HG03095 (cell line): ENCODE measurements around the gene NPAT.
A peak's percentile ranks its signal among the peaks of the same experiment; 100 is the strongest.
"Not testable (repeated sequence)": the region's sequence is repeated elsewhere in the genome, so short reads cannot be mapped to it uniquely, and the experiment has no call there.

Experiments
- ATAC-seq: cut with Tn5 transposase; IDR thresholded peaks from one replicate; pipeline ENCODE4 v1.9.1; 2021; ENCODE audit warnings: moderate library complexity; ENCODE audit not compliant: unreplicated experiment

Gene NPAT

GRCh38 chr11:108160970-108161566, 61.4 kb downstream of the NPAT start:
- ATAC-seq = peak; percentile 97

- ATAC-seq = no peak
These were observed 67.8 kb downstream of the NPAT start for GRCh38 chr11:108154591-108154990.

- no peak for ATAC-seq
These were observed 73.9 kb downstream of the NPAT start for GRCh38 chr11:108148556-108148955.

GRCh38 chr11:108147150-108147549, 75.3 kb downstream of the NPAT start:
- no peak for ATAC-seq

- ATAC-seq = no peak
These were observed 77.8 kb downstream of the NPAT start for GRCh38 chr11:108144615-108145014.

- no peak for ATAC-seq
These were observed 80.1 kb downstream of the NPAT start for GRCh38 chr11:108142304-108142703.

GRCh38 chr11:108137212-108137611, 85.2 kb downstream of the NPAT start:
- ATAC-seq = no peak

GRCh38 chr11:108135845-108136544, 86.4 kb downstream of the NPAT start:
- ATAC-seq = no peak

- ATAC-seq = not testable (repeated sequence)
These were observed 89.4 kb downstream of the NPAT start for GRCh38 chr11:108132993-108133538.

GRCh38 chr11:108131993-108132392, 90.4 kb downstream of the NPAT start:
- ATAC-seq = no peak

GRCh38 chr11:108128772-108129171, 93.7 kb downstream of the NPAT start:
- ATAC-seq = no peak

- no peak for ATAC-seq
These were observed 97.3 kb downstream of the NPAT start for GRCh38 chr11:108125096-108125495.

- no peak for ATAC-seq
These were observed 100.2 kb downstream of the NPAT start for GRCh38 chr11:108122166-108122628.

- ATAC-seq = peak; percentile 98
These were observed 100.9 kb downstream of the NPAT start, which contains the start of gene ACAT1 for GRCh38 chr11:108121274-108122155. Gene ACAT1, plus strand, starts transcription at chr11:108121567. Its CDS starts 40 bp downstream, at chr11:108121607.

- ATAC-seq = not testable (repeated sequence)
These were observed 101.5 kb downstream of the NPAT start for GRCh38 chr11:108120936-108121273.

GRCh38 chr11:108117746-108118371, 104.6 kb downstream of the NPAT start:
- no peak for ATAC-seq

GRCh38 chr11:108115500-108116140, 106.8 kb downstream of the NPAT start:
- no peak for ATAC-seq

GRCh38 chr11:108112057-108112456, 110.4 kb downstream of the NPAT start:
- no peak for ATAC-seq

- ATAC-seq = no peak
These were observed 111.3 kb downstream of the NPAT start for GRCh38 chr11:108111126-108111525.
